GM12892 (cell line): Measurements from ENCODE around the gene FAM83B.

Source experiments
- POLR2A ChIP-seq: IDR thresholded peaks from 2 replicates; pipeline ENCODE4 v1.6.1; 2011; ENCODE audit warnings: low read depth, low read length, control low read depth
- POLR2AphosphoS5 ChIP-seq: IDR thresholded peaks from 2 replicates; pipeline ENCODE4 v1.6.1; 2011; ENCODE audit warnings: low read depth, low read length, control low read depth
- TAF1 ChIP-seq: IDR thresholded peaks from 2 replicates; pipeline ENCODE4 v1.6.1; 2011; ENCODE audit warnings: low read depth, mild to moderate bottlenecking, control low read depth, low read length, borderline replicate concordance

- no peak for TF ChIP-seq POLR2A
- TF ChIP-seq TAF1, result no peak
- no peak for TF ChIP-seq POLR2AphosphoS5
Measured at GRCh38 chr6:54897462-54898189, 51.1 kb downstream of the FAM83B start.
